K562 (cell line): ENCODE results near the gene CREG1. TPM values are rescaled to one million over a fixed set of nuclear protein-coding genes. Genes with fewer than 3 reads are reported as not detected.

ENCODE experiments used
- ARID2 ChIP-seq: fragments of 450-650 bp; IDR thresholded peaks from 2 replicates; pipeline ENCODE4 v1.6.1; 2017; ENCODE audit warnings: antibody characterized with exemption, mild to moderate bottlenecking
- ASH1L ChIP-seq: fragments of 450-650 bp; IDR thresholded peaks from 2 replicates; pipeline ENCODE4 v1.6.1; 2018; ENCODE audit warnings: borderline replicate concordance, mild to moderate bottlenecking, low read depth; ENCODE audit not compliant: partially characterized antibody
- CBFA2T3 ChIP-seq: fragments of 450-650 bp; IDR thresholded peaks from 2 replicates; pipeline ENCODE4 v1.6.1; 2017
- EHMT2 ChIP-seq: fragments of 450-650 bp; IDR thresholded peaks from 2 replicates; pipeline ENCODE4 v1.6.1; 2018; ENCODE audit warnings: antibody characterized with exemption
- NCOR1 ChIP-seq: fragments of 450-650 bp; IDR thresholded peaks from 2 replicates; pipeline ENCODE4 v1.6.1; 2016; ENCODE audit warnings: mild to moderate bottlenecking, moderate library complexity
- NR4A1 ChIP-seq, 2 experiments: fragments of 250-450 bp in 1 of 2; fragments of 450-650 bp in 1 of 2; sonication (Bioruptor Pico) in 1 of 2; IDR thresholded peaks; 2 replicates each; pipeline versions ENCODE4 v1.4.0 to v1.6.1; 2016 to 2020; ENCODE audit warnings: mild to moderate bottlenecking in 2 of 2, missing compliant biosample characterization in 1 of 2, missing genetic modification characterization in 1 of 2, moderate library complexity in 1 of 2
- SMAD2 ChIP-seq: fragments of 150-350 bp; IDR thresholded peaks from 2 replicates; pipeline ENCODE4 v1.6.1; 2014; ENCODE audit warnings: low read depth, mild to moderate bottlenecking, low read length
- SPI1 ChIP-seq: IDR thresholded peaks from 2 replicates; pipeline ENCODE4 v1.6.1; 2011; ENCODE audit warnings: low read depth, low read length, control low read depth, borderline replicate concordance
- TOE1 ChIP-seq, 2 experiments: fragments of 450-650 bp in 1 of 2; sonication (generic) in 1 of 2; formaldehyde crosslinking in 1 of 2; IDR thresholded peaks; 2 replicates each; pipeline versions ENCODE4 v1.7.1 to v1.8.0; 2016 to 2022; ENCODE audit warnings: borderline replicate concordance in 2 of 2, mild to moderate bottlenecking in 2 of 2, antibody characterized with exemption in 1 of 2, inconsistent platforms in 1 of 2, low read depth in 1 of 2, missing genetic modification reagents in 1 of 2, moderate library complexity in 1 of 2
- ZNF212 ChIP-seq: fragments of 450-650 bp; formaldehyde crosslinking; IDR thresholded peaks from 2 replicates; pipeline ENCODE4 v1.4.0; 2020; ENCODE audit warnings: mild to moderate bottlenecking
- polyA plus RNA-seq, 8 experiments: library from polyadenylated mRNA; depleted of rRNA in 4 of 8; stranded (reverse) in 5 of 8; unstranded in 3 of 8; fragments of >200 nt; fragmentation: Nextera tagmentation in 2 of 8; fragmentation: Illumina TruSeq in 1 of 8; extraction: Ambion mirVana in 2 of 8; extraction: Trizol in 1 of 8; gene quantifications; 2 replicates each; pipeline versions ENCODE4 v1.2.1 to v1.2.3, GENCODE V29; 2011 to 2014; ENCODE audit warnings: inconsistent platforms in 1 of 8, missing spikeins in 1 of 8
- total RNA-seq, 7 experiments: library from RNA; depleted of rRNA in 6 of 7; stranded (reverse); fragments of >200 nt in 6 of 7; fragmentation: Illumina TruSeq in 2 of 7; extraction: Trizol in 2 of 7; gene quantifications; 2 replicates each; pipeline versions ENCODE4 v1.2.1 to v1.2.3, GENCODE V29; 2011 to 2021; ENCODE audit warnings: low replicate concordance in 1 of 7
- TF ChIP-seq, protein P1 (sequence below), 2 experiments: fragments of 450-650 bp; IDR thresholded peaks; 2 replicates each; pipeline ENCODE4 v1.6.1; 2016; ENCODE audit warnings: mild to moderate bottlenecking in 2 of 2, borderline replicate concordance in 1 of 2, low read depth in 1 of 2, moderate library complexity in 1 of 2
- TF ChIP-seq, protein P2 (sequence below): fragments of 250-450 bp; sonication (Bioruptor Pico); IDR thresholded peaks from 2 replicates; pipeline ENCODE4 v1.5.0; 2020; ENCODE audit warnings: mild to moderate bottlenecking
- TF ChIP-seq, protein P3 (sequence below): fragments of 450-650 bp; IDR thresholded peaks from 2 replicates; pipeline ENCODE4 v1.6.1; 2018; ENCODE audit warnings: mild to moderate bottlenecking, low read depth; ENCODE audit not compliant: partially characterized antibody

Gene CREG1
- total and polyA plus RNA-seq, 9 of the 15 experiments (the other 6 are each of a cell fraction or from before 2014, with no cell fraction given): 45.7 to 272 (median 161) TPM

DNA sequence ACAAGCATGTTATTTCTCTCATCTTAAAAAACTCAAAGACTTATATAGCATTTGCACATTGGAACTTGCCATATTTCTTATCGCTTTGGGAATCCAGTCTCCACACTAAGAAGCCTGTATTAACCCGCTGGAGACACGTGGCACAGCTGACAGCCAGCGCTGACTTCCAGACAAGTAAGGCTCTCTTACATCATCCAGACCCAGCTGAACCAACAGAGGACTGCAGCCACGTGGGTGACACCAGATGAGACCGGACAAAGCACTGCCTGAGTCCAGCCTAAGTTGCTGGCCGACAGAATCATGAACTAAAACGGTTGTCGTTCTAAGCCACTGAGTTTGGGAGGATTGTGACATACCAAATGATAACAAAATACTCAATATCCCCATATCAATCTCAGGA, 28.9 kb downstream of the CREG1 start (continued):
- TF ChIP-seq, protein P1, sequence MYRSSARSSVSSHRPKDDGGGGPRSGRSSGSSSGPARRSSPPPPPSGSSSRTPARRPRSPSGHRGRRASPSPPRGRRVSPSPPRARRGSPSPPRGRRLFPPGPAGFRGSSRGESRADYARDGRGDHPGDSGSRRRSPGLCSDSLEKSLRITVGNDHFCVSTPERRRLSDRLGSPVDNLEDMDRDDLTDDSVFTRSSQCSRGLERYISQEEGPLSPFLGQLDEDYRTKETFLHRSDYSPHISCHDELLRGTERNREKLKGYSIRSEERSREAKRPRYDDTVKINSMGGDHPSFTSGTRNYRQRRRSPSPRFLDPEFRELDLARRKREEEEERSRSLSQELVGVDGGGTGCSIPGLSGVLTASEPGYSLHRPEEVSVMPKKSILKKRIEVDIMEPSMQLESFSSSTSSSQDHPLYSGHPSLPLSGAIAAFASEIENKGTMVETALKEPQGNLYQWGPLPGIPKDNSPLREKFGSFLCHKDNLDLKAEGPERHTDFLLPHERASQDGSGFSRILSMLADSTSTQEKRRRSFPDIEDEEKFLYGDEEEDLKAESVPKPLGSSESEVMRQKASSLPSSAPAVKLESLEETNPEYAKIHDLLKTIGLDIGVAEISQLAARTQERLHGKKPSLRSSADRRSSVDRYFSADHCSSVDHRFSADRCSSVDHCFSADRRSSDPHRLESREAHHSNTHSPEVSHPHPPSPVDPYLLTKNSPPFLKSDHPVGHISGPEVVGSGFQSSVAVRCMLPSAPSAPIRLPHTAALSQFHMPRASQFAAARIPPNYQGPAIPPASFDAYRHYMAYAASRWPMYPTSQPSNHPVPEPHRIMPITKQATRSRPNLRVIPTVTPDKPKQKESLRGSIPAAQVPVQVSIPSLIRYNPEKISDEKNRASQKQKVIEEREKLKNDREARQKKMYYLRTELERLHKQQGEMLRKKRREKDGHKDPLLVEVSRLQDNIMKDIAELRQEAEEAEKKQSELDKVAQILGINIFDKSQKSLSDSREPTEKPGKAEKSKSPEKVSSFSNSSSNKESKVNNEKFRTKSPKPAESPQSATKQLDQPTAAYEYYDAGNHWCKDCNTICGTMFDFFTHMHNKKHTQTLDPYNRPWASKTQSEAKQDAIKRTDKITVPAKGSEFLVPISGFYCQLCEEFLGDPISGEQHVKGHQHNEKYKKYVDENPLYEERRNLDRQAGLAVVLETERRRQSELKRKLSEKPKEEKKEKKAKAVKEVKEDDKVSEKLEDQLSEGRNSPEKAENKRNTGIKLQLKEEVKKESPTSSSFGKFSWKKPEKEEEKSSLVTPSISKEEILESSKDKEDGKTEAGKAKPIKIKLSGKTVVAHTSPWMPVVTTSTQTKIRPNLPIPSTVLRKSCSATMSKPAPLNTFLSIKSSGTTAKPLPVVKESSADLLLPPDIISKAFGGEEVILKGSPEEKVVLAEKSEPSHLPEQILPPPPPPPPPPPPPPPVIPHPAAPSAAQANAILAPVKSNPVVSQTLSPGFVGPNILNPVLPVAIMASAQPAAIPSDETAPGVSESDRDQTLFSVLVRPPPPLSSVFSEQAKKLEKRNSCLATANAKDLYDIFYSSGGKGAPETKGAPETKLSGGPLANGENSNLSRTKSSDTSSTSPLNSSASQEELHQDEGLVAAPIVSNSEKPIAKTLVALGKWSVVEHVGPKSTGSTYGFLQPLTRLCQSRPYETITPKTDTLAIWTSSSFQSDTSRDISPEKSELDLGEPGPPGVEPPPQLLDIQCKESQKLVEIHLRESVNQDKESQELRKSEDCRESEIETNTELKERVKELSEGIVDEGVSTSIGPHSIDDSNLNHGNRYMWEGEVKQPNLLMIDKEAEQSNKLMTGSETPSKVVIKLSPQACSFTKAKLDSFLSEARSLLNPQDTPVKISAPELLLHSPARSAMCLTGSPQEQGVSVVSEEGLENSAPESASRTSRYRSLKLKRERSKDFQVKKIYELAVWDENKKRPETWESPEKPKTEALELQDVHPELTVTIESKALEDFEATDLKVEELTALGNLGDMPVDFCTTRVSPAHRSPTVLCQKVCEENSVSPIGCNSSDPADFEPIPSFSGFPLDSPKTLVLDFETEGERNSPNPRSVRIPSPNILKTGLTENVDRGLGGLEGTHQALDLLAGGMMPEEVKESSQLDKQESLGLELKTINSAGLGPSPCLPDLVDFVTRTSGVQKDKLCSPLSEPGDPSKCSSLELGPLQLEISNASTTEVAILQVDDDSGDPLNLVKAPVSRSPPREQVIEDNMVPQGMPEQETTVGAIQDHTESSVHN (IDR thresholded peaks at IDR 0.05; ENCODE audit: borderline replicate concordance in 1 of 2, low read depth in 1 of 2): peak in 1 of 2 experiments; percentile 97; a peak in 2 of 4 replicates
- TF ChIP-seq NCOR1: peak; percentile 9; the same call in 1 of the 2 replicates
- TF ChIP-seq CBFA2T3: peak; percentile 33; the same call in 1 of the 2 replicates
- peak; percentile 26; the same call in 1 of the 2 replicates for TF ChIP-seq TOE1 (IDR thresholded peaks at IDR 0.05; ENCODE audit: borderline replicate concordance)
- TF ChIP-seq TOE1 (CRISPR knock-in tag; IDR thresholded peaks at IDR 0.05; ENCODE audit: borderline replicate concordance, low read depth): no peak
- TF ChIP-seq, protein P2, sequence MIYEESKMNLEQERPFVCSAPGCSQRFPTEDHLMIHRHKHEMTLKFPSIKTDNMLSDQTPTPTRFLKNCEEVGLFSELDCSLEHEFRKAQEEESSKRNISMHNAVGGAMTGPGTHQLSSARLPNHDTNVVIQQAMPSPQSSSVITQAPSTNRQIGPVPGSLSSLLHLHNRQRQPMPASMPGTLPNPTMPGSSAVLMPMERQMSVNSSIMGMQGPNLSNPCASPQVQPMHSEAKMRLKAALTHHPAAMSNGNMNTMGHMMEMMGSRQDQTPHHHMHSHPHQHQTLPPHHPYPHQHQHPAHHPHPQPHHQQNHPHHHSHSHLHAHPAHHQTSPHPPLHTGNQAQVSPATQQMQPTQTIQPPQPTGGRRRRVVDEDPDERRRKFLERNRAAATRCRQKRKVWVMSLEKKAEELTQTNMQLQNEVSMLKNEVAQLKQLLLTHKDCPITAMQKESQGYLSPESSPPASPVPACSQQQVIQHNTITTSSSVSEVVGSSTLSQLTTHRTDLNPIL (CRISPR knock-in tag): no peak
- TF ChIP-seq ARID2: no peak
- TF ChIP-seq, protein P3, sequence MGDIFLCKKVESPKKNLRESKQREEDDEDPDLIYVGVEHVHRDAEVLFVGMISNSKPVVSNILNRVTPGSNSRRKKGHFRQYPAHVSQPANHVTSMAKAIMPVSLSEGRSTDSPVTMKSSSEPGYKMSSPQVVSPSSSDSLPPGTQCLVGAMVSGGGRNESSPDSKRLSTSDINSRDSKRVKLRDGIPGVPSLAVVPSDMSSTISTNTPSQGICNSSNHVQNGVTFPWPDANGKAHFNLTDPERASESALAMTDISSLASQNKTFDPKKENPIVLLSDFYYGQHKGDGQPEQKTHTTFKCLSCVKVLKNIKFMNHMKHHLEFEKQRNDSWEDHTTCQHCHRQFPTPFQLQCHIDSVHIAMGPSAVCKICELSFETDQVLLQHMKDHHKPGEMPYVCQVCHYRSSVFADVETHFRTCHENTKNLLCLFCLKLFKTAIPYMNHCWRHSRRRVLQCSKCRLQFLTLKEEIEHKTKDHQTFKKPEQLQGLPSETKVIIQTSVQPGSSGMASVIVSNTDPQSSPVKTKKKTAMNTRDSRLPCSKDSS: no peak
- TF ChIP-seq SMAD2: no peak
- TF ChIP-seq NR4A1 (CRISPR knock-in tag; IDR thresholded peaks at IDR 0.05): no peak
- TF ChIP-seq NR4A1 (tag; IDR thresholded peaks at IDR 0.05): peak; percentile 70; the same call in 1 of the 2 replicates
- TF ChIP-seq EHMT2: no peak
- no peak for TF ChIP-seq SPI1
- TF ChIP-seq ASH1L: no peak
- TF ChIP-seq ZNF212 (CRISPR knock-in tag): no peak
